ENCODE measurements around the gene GABARAPL2. TPM values are rescaled to one million over a fixed set of nuclear protein-coding genes. Genes with fewer than 3 reads are reported as not detected.

Gene GABARAPL2
- total RNA-seq, 3 donors from 2014 or later (not counting 1 experiment from before 2014, with no cell fraction given) = 66.2 to 74.0 (median 71.3) TPM

GRCh38 chr16:75603241-75603640 is 37.1 kb downstream of the GABARAPL2 start:
- Mint-ChIP-seq H3K4me1 (peaks cover 0 to 5% of the 10 kb centered on the region in 2 donors), H3K27ac (no peak overlapping the region), H3K9me3 (no peaks in the 10 kb centered on the region), H3K27me3 (ENCODE audit: low read depth in 2 of 2) (no peaks in the 10 kb centered on the region), H3K36me3 (peaks cover 13% of the 10 kb centered on the region), H3K4me3 (no peak overlapping the region)
- 97% methylated on average over 4 of the region's 4 CpGs for WGBS (ENCODE audit: insufficient coverage)
- DNase-seq = no peak
- intact Hi-C loops (cut with micrococcal nuclease) = no loop called here
- TF ChIP-seq CTCF (IDR thresholded peaks at IDR 0.05) = no peak
- H3K36me3 ChIP-seq (ENCODE audit: control insufficient read depth, insufficient read depth, low read length) = peaks cover 49% of the 10 kb centered on the region
- no peak overlapping the region for H3K4me3 ChIP-seq (ENCODE audit: low read length)
- H3K27ac ChIP-seq (ENCODE audit: low read length) = no peak overlapping the region
- no peak for ATAC-seq
- no peaks in the 10 kb centered on the region for H3K9me3 ChIP-seq (ENCODE audit: control insufficient read depth, insufficient read depth, low read length)
- no peaks in the 10 kb centered on the region for H3K4me1 ChIP-seq (ENCODE audit: control insufficient read depth, insufficient read depth, low read length)
- no peaks in the 10 kb centered on the region for H3K27me3 ChIP-seq (ENCODE audit: control insufficient read depth, insufficient read depth, low read length)

- no peaks in the 10 kb centered on the region for H3K27me3 ChIP-seq (ENCODE audit: control insufficient read depth, insufficient read depth, low read length)
Measured at GRCh38 chr16:75606507-75606906, 40.3 kb downstream of the GABARAPL2 start.

GRCh38 chr16:75614066-75614897 is 48.1 kb downstream of the GABARAPL2 start:
- DNase-seq (no peak), ATAC-seq (no peak)
- H3K27ac ChIP-seq (ENCODE audit: low read length) = no peak overlapping the region
- H3K4me1 Mint-ChIP-seq = no peaks in the 10 kb centered on the region
- no peak overlapping the region for H3K4me3 Mint-ChIP-seq
- no peaks in the 10 kb centered on the region for H3K27me3 ChIP-seq (ENCODE audit: control insufficient read depth, insufficient read depth, low read length)
- H3K36me3 Mint-ChIP-seq = peaks cover 17% of the 10 kb centered on the region
- WGBS (ENCODE audit: insufficient coverage) = 100% methylated on average over 3 of the region's 4 CpGs
- H3K4me3 ChIP-seq (ENCODE audit: low read length) = no peak overlapping the region
- no peak for TF ChIP-seq CTCF (IDR thresholded peaks at IDR 0.05)
- H3K9me3 Mint-ChIP-seq = no peaks in the 10 kb centered on the region
- peaks cover 67% of the 10 kb centered on the region for H3K36me3 ChIP-seq (ENCODE audit: control insufficient read depth, insufficient read depth, low read length)
- H3K9me3 ChIP-seq (ENCODE audit: control insufficient read depth, insufficient read depth, low read length) = no peaks in the 10 kb centered on the region
- H3K27me3 Mint-ChIP-seq (ENCODE audit: low read depth in 2 of 2) = no peaks in the 10 kb centered on the region
- H3K27ac Mint-ChIP-seq = no peak overlapping the region
- H3K4me1 ChIP-seq (ENCODE audit: control insufficient read depth, insufficient read depth, low read length) = peaks cover 8% of the 10 kb centered on the region
- intact Hi-C loops (cut with micrococcal nuclease) = no loop called here

More at GRCh38 chr16:75606507-75606906, 40.3 kb downstream of the GABARAPL2 start:
- ATAC-seq (no peak), DNase-seq (no peak)
- Mint-ChIP-seq H3K9me3 (no peaks in the 10 kb centered on the region), H3K4me3 (no peak overlapping the region), H3K4me1 (peaks cover 0 to 5% of the 10 kb centered on the region in 2 donors), H3K27ac (no peak overlapping the region), H3K36me3 (peaks cover 13% of the 10 kb centered on the region), H3K27me3 (ENCODE audit: low read depth in 2 of 2) (no peaks in the 10 kb centered on the region)
- H3K4me3 ChIP-seq (ENCODE audit: low read length) = no peak overlapping the region
- no peak overlapping the region for H3K27ac ChIP-seq (ENCODE audit: low read length)
- 100% methylated on average over 1 of the region's 1 CpG for WGBS (ENCODE audit: insufficient coverage)
- H3K4me1 ChIP-seq (ENCODE audit: control insufficient read depth, insufficient read depth, low read length) = no peaks in the 10 kb centered on the region
- no peaks in the 10 kb centered on the region for H3K9me3 ChIP-seq (ENCODE audit: control insufficient read depth, insufficient read depth, low read length)
- intact Hi-C loops (cut with micrococcal nuclease) = no loop called here
- TF ChIP-seq CTCF (IDR thresholded peaks at IDR 0.05) = no peak
- H3K36me3 ChIP-seq (ENCODE audit: control insufficient read depth, insufficient read depth, low read length) = peaks cover 61% of the 10 kb centered on the region
